MM.1S (cell line): ENCODE results near the gene NFATC2.

ENCODE experiments used
- CTCF ChIP-seq: fragments of 300-600 bp; sonication (generic); IDR thresholded peaks from 2 replicates; pipeline ENCODE4 v1.5.1; 2016; ENCODE audit warnings: antibody characterized with exemption, low read length, mixed read lengths
- EZH2 ChIP-seq: fragments of 300-600 bp; sonication (generic); optimal IDR thresholded peaks from 2 replicates; pipeline ENCODE3; 2017; ENCODE audit warnings: low read depth, mild to moderate bottlenecking, antibody characterized with exemption, low read length, mixed read lengths
- EZH2phosphoT487 ChIP-seq: fragments of 300-600 bp; sonication (generic); IDR thresholded peaks from 2 replicates; pipeline ENCODE4 v1.6.1; 2018; ENCODE audit warnings: antibody characterized with exemption, low read length

- TF ChIP-seq CTCF: no peak
- no peak for TF ChIP-seq EZH2
- TF ChIP-seq EZH2phosphoT487: no peak
Measured at GRCh38 chr20:51529081-51529681, 13.3 kb downstream of the NFATC2 start.
